H54 (cell line): ENCODE data around the gene YY2.

Experiments
- DNase-seq: peaks from one replicate; pipeline ENCODE4 v3.0.0; 2011; ENCODE audit warnings: low spot score, mixed read lengths; ENCODE audit not compliant: insufficient read length
- FAIRE-seq: peaks from 3 replicates; lab custom pipeline; 2011; peaks lifted over from hg19 to GRCh38; lab: Jason Lieb, UNC
- POLR2A ChIP-seq: IDR thresholded peaks from 2 replicates; pipeline ENCODE4 v1.6.1; 2011; ENCODE audit warnings: low read depth, mild to moderate bottlenecking, low read length

Gene YY2

GRCh38 chrX:21907260-21907659 is 51.5 kb downstream of the YY2 start:
- no peak for TF ChIP-seq POLR2A
- DNase-seq, result no peak
- FAIRE-seq, result no peak
